Measurements from ENCODE around the gene THEMIS.

- TF ChIP-seq CTCF (conservative IDR thresholded peaks at IDR 0.05 in 1 of 2, IDR thresholded peaks at IDR 0.05 in 1 of 2; ENCODE audit: low read depth in 1 of 2, low read length in 2 of 2) (no peak), EZH2 (IDR thresholded peaks at IDR 0.05; ENCODE audit: low read length, missing control alignments) (no peak)
Measured at GRCh38 chr6:127893541-127893940, 7.3 kb downstream of the THEMIS start.

All from fibroblast of lung (primary cell).